Heart left ventricle (tissue), 13 donors: Measurements from ENCODE around the gene ID3.

Experiments used
- POLR2A ChIP-seq, 2 donors: fragments of 450-650 bp; IDR thresholded peaks; one replicate each; pipeline ENCODE4 v1.6.1; 2017; ENCODE audit warnings: antibody characterized with exemption in 2 of 2, mild to moderate bottlenecking in 2 of 2, moderate library complexity in 2 of 2
- TF ChIP-seq, protein P1 (sequence below), 12 donors: fragments of 200-600 bp; sonication (generic) in 4 of 12; IDR thresholded peaks; one replicate each; pipeline versions ENCODE4 v1.5.0 to v1.8.0; 2018 to 2022; ENCODE audit warnings: antibody characterized with exemption in 12 of 12, mild to moderate bottlenecking in 5 of 12
- donor health status: ischemic (EF 13 %, LVEDD 7.1; RV severe dilation, severe dysfunction).
- donor health status: DM: no; HTN: yes; CAD: no.
- donor health status: DM: no; HTN: no; CAD: no.
- donor health status: ischemic (EF 25% LVEDD 6.9; RV normal size, moderate dysfunction).
- donor health status: ischemic (EF 25% LVEDD 5.7; RV mildly dilated, moderate dysfunction).
- donor health status: ischemic (EF 35%, LVEDD 5.7; RV mildly dilated, moderate dysfunction).
- donor health status: nonischemic (EF 11% LVEDD 7.7; RV severe dilation, severe dysfunction).
- donor health status: DM: yes; HTN: yes; CAD: no.
- donor health status: PGD.
- donor health status: ischemic (EF 29% LVEDD 5.4; RV normal size, mild dysfunction).
- donor health status: nonischemic (EF 23%, LVEDD 6.1; RV moderate dilation, normal function).

DNA sequence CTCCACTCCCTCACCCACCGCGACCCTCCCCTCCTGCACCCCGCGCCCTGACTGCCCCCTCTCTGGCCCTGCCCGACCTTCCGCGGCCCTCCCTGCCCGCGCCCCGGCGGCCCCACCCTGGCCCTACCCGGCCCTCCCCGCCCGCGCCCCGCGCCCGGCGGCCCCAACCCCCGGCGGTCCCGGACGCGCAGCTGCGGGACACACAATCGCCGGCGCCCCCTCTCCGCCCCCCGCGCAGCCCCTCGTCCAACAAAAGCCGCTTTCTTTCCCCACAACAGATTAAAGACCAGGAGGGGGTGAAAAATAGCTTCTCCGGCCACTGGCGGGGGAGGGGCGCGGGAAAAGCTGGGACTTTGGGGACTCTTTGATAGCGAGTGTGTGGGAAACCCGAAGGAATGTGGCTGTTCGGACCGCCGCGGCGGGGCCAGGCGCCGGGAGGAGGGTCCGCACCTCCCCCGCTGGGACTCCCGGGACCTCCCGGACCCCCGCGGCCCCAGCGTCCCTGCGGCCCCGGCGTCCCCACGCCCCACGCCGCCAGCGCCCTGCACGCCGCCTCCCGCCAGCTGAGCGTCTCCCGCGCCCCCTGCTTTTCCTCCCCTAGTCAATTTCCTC is 8.8 kb upstream of the ID3 start:
- TF ChIP-seq, protein P1, sequence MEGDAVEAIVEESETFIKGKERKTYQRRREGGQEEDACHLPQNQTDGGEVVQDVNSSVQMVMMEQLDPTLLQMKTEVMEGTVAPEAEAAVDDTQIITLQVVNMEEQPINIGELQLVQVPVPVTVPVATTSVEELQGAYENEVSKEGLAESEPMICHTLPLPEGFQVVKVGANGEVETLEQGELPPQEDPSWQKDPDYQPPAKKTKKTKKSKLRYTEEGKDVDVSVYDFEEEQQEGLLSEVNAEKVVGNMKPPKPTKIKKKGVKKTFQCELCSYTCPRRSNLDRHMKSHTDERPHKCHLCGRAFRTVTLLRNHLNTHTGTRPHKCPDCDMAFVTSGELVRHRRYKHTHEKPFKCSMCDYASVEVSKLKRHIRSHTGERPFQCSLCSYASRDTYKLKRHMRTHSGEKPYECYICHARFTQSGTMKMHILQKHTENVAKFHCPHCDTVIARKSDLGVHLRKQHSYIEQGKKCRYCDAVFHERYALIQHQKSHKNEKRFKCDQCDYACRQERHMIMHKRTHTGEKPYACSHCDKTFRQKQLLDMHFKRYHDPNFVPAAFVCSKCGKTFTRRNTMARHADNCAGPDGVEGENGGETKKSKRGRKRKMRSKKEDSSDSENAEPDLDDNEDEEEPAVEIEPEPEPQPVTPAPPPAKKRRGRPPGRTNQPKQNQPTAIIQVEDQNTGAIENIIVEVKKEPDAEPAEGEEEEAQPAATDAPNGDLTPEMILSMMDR (IDR thresholded peaks at IDR 0.05), result peak in 1 of 12 donors; percentile 8
- TF ChIP-seq POLR2A (IDR thresholded peaks at IDR 0.05), result no peak
